ENCODE data around the gene FBXW7.

Gene FBXW7

DNA sequence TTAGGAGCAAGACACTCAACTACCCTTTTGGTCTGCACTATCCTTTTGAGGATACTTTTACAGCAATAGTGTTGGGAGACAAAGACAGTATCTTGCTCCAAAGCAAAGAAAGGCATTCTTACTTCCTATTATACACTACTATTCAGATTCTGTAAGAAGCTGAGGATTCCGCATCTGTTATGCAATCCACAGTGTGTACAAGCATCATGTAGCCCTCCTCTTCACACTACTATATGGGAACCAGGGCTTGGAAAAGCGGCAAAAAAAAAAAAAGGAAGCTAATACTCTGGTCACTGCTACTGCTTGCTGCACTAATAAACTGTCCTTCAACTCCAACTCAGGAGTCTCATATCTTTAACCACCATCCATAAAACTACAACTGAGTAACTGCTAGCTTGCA is 59.1 kb downstream of the FBXW7 start:
- no peak for DNase-seq (ENCODE audit: low read depth in 4 of 4, low spot score in 1 of 4)

DNA sequence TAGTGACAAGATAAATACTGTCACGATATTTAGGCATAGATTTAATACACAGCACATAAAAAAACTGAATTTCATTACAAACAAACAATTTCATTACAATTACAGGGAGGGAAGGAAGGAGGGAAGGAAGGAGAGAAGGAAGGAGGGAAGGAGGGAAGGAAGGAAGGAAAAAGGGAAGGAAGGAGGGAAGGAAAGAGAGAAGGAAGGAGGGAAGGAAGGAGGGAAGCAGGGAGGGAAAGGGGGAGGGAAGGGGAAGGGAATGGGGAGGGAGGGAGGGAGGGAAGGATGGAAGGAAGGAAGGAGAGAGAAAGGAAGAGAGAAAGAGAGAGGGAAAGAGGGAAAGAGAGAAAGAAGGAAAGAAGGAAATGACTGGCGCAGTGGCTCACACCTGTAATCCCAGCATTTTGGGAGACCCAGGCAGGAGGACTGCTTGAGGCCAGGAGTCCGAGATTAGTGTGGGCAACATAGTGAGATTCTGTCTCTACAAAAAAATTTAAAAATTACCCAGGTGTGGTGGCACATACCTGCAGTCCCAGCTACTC is 64.6 kb downstream of the FBXW7 start:
- no peak for DNase-seq (ENCODE audit: low read depth in 4 of 4, low spot score in 1 of 4)

DNA sequence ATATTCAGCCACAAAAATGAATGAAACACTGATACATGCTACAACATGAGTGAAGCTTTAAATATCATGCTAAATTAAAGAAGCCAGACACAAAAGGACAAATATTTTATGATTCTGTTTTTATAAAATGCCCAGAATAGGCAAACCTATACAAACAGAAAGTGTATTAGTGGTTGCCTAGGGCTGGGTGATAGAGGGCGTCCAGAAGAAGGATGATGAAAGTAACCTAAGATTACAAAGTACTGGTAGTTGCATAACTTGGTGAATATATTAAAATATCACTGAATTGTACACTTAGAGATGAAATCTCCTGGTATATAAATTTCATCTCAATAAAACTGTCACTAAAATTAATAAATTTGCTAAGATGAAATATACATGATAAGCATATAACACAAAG is 67.5 kb downstream of the FBXW7 start:
- DNase-seq (ENCODE audit: low read depth in 4 of 4, low spot score in 1 of 4) = no peak

DNA sequence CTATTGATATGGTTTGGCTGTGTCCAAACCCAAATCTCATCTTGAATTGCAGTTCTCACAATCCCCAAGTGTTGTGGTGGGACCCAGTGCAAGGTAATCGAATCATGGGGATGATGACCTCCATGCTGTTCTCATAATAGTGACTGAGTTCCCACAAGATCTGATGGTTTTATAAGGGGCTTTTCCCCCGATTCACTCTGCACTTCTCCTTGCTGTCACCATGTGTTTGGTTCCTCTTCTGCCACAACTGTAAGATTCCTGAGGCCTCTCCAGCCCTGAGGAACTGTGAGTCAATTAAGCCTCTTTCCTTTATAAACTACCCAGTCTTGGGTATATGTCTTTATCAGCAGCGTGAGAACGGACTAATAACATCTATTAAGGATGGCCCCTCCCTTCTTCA is 68.8 kb downstream of the FBXW7 start:
- no peak for DNase-seq (ENCODE audit: low read depth in 4 of 4, low spot score in 1 of 4)

DNA sequence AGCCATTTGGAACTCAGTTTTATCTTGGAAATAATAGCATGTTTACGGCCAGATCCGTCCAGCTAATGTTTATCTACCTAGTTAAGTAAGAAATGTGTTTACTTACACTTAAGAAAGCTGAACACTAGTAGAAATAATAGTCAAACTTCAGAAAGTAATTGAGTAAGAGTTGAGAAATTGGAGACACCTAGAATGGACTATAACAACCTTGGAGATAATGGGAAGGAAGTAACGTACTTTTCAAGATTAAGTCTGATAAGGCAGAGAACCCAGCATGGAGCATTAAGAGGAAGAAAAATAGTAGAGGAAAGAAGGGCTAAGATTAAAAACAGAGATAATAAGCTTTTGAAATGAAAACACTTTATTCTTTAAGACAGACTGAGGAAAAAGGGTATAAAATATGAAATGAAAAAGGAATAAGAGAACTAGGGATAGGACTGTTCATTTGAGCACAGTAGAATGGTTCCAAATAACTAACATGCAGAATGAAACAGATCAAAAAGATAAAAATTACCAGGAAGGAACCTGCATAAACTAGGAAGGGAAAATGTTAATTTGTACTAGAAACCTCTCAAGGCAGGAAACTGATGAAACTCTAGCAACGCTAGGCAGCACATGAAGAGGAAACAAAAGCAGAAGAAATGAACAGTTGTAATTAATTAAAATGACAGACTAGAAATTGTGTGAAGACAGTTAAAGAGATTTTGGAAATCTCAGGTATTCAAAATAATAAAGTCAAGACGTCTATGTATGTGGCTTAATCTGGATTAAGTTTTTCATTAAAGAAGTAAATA is 71.7 kb downstream of the FBXW7 start:
- DNase-seq (ENCODE audit: low read depth in 4 of 4, low spot score in 1 of 4) = no peak

DNA sequence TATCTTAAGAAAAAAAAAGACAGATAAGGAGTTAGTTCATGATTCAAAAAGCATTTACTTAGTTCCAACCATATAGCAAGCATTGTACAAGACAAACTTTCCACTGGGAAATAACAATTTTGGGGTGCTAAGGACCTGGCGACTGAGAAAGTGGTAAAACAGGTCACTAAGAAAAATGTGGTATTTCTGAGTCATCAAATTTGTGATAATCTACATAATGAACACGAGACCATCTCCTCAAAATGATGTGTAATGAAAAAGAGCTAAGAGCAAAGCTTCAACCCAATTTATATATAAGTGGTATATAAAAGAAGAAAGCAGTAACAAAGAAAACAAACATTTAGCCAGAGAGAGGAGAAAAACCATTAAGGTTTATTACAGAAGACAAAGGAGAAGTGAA is 72.3 kb downstream of the FBXW7 start:
- no peak for DNase-seq (ENCODE audit: low read depth in 4 of 4, low spot score in 1 of 4)

DNA sequence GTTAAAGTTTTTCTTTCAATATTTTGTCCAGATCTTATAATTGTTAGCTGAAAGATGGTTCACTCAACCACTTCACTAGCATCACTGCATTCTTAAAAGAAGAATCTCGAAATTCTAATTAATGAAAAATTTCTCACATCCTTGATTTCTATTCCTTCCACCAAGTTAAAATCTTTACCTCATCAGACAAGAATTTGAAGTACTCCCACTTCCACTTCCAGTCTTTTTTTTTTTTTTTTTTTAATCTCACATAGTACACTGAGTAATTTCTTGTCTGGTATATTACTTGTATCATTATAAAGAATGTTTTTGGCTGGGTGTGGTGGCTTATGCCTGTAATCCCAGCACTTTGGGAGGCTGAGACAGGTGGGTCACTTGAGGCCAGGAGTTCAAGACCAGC is 73.2 kb downstream of the FBXW7 start:
- DNase-seq (ENCODE audit: low read depth in 4 of 4, low spot score in 1 of 4) = no peak

DNA sequence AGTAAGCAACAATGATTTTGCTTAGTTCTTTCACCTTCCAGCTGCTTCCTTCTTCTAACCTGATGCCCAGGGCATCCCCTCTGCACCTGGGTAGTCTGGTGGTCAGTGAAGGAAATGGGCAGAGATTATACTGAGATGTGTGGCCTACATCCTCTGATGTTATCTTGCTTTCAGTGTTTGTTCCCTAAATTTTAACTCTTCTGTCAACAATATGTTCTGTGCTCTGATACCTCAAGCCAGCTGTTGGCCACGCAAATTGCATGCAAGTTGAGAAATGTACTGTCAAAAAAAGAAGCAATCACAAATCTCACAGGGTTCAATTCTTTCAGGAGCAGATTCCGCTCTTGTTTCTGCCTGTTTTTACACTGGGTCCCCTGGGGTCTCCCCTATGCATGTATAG is 73.8 kb downstream of the FBXW7 start:
- no peak for DNase-seq (ENCODE audit: low read depth in 4 of 4, low spot score in 1 of 4)

DNA sequence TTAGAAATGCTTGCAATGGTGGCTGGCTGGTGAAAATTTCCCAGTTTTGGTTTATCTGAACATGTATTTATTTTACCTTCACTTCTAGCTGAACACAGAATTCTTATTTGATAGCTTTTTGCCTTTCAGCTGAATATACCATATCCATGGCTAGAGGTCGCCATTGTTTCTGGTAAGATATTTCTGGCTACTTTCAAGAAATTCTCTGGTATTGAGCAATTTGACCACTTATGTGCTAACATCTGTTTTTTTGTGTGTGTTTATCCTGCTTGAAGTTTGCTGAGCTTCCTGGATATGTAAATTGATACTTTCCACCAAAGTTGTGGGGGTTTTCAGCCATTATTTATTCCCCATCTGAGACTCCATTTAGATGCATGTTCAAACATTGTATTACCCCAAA is 75.4 kb downstream of the FBXW7 start:
- DNase-seq (ENCODE audit: low read depth in 4 of 4, low spot score in 1 of 4) = no peak

DNA sequence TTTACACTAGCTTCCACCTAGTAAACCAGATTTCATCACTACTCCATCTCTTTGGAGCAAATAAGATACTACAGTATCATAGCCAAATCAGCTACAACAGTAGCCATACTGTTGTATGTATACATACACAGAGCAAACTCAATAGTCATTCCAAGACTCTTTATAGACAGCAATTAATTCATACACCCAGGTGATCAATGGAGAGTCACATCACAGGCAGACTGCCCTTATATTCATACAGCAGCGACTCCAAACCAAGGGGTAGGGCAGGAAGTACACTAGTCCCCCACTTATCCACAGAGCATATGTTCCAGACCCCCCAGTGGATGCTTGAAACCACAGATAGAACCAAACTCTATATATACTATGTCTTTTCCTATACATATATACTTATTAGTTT is 76.6 kb downstream of the FBXW7 start:
- no peak for DNase-seq (ENCODE audit: low read depth in 4 of 4, low spot score in 1 of 4)

DNA sequence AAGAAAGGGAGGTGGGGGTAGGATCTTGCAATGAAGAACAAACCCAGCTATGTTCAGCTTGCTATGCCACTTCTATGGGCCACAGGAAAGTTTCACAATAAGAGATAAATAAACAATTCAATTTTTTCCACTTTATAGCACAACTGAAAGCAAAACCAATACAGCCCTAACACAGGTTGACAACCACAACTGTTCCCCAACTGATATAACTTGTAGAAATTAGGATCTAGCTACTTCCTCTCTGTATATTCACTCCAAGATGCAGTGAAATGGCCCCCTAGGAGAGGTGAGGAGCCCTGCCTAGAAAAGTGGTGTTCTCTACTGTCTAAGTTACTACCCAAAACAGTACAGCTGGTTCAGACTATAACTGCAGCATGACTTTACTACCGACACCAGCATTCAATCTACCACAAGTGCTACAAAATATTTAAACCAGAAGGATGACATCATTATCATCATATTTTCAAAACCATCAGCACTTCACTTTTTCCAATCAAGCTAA is 77.0 kb downstream of the FBXW7 start:
- no peak for DNase-seq (ENCODE audit: low read depth in 4 of 4, low spot score in 1 of 4)

DNA sequence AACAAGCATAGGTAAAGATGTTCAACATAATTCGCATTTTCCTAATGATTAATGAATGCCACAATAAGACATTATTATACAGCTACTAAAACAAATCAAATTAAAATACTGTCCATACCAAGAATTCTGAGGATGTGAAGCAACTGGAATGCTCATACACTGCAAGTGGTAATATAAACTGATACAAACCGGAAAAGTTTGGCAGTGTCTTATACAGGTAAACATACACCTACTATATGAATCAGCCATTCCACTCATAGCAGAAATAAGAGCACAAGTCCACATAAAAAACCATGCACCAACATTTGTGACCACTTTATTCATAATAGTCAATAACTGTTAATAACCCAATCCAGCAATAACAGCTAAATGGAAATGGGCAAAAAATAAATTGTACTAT is 79.3 kb downstream of the FBXW7 start:
- no peak for DNase-seq (ENCODE audit: low read depth in 4 of 4, low spot score in 1 of 4)

DNA sequence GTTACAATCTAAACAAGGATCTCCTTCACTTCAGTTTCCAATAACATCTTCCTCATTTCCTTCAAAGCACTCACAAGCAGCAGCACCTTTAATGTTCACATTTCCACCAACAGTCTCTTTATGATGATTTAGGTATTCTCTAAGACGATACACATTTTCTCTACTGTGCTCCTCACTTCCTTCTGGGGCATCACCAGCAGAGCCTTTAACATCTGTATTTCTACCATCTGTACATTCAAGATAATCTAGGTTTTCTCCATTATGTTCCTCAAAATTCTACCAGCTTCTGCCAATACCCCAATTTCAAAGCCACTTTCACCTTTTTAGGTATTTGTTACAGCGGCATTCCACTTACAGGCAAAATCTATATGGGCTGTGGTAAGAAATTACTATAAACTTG is 80.6 kb downstream of the FBXW7 start:
- DNase-seq (ENCODE audit: low read depth in 4 of 4, low spot score in 1 of 4) = no peak

DNA sequence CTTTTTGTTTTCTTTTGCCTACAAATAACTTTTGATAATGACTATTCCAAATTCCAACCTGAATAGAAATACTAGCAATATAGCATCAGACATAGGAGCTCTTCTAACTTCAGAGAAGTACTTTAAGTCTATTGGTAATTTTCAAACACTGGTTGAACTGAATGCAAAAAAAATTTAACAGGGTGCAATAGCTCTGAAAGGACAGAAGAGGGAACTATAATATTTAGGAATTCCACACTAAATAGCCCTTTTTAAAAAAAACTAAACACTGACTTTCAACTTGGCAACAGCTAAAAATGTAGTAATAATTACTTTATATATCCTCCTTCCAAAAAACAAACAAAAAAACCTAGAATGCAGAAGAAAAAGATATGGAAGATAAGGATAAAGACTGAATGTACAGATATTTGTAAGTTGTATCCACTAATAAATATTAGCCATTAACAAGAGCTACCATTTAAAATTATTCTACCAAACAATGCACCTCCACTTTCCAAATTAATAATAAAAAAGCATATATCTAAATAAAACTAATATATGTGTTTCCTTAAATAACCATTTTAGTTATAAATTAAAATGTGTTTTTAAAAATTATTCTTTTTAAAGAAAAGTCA is 81.4 kb downstream of the FBXW7 start:
- no peak for DNase-seq (ENCODE audit: low read depth in 4 of 4, low spot score in 1 of 4)

DNA sequence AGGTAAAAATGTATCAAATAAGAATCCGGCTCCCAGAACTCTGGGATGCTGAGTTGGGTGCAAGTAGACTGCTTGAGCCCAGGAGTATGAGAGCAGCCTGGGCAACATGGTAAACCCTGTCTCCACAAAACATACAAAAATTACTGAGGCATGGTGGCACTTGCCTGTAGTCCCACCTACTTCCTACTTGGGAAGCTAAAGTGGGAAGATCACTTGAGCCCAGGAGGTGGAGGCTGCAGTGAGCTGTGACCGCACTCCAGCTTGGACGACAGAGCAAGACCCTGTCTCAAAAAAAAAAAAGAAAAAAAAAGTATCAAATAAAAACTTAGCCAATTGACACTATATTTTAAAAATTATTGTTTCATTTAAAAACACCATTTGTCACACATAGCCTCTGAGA is 84.4 kb downstream of the FBXW7 start:
- DNase-seq (ENCODE audit: low read depth in 4 of 4, low spot score in 1 of 4) = no peak

DNA sequence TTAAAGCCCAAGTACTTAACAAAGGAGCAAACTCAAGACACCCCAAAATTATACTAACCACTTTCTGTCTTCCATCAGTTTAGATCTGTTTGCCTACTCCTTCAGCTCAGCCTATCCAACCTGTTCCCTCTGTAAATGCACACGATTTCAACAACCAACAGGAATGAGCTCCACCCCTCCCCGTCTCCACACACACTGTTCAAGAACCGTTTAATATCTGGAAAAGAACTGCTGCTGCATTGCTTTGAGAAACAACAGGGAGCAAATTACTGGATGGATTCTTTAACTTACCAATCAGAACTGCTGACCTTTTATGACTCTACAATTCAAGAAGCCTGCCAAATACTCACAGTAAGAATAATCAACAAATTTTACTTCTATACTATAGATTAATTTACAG is 87.0 kb downstream of the FBXW7 start:
- no peak for DNase-seq (ENCODE audit: low read depth in 4 of 4, low spot score in 1 of 4)

DNA sequence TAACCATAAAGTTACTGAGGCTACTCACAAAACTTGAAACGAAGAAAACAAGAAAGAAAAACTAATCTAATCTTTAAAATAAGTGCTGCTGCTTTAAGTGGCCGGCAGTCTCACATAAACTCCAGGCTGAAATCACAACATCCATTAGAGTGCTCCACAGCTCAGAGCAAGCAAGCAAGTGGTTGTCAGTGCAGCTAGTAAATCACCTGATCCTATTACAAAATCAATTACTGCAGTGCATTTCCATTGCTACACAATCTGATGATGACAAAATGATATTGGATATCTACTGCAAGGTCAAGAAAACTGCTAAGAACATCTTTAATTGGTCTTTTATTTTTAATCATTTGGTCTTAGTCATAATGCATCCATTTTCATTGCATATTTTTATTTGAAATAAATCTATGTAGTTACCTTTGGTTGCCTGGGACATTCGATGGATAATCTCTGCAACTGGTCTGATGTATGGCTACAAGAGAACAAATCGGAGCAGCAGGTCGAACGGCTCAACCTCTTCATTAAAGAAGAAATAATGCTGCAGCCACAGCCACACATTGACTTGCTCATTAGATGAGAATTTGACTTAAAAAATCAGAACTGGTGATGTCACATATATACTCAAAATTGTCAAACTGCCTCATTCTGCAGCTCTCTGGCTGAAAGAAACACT is 87.7 kb downstream of the FBXW7 start:
- no peak for DNase-seq (ENCODE audit: low read depth in 4 of 4, low spot score in 1 of 4)

DNA sequence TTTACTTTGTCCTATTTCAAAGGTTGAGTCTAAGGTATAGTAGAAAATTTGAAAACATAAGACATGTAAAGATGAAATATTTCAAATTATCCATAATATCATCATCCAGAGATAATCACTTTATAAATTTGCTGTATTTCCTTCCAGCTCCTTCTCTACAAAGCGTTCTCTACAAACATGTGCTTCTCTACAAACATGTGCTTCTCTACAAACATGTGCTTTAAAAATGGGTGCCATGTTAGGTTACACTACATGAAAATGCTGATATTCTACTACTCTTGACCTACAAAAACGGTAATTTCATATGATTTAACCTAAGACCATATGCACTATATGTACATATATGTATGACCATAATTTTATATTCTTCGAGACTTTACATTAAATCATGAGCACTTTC is 92.0 kb downstream of the FBXW7 start:
- no peak for DNase-seq (ENCODE audit: low read depth in 4 of 4, low spot score in 1 of 4)

DNA sequence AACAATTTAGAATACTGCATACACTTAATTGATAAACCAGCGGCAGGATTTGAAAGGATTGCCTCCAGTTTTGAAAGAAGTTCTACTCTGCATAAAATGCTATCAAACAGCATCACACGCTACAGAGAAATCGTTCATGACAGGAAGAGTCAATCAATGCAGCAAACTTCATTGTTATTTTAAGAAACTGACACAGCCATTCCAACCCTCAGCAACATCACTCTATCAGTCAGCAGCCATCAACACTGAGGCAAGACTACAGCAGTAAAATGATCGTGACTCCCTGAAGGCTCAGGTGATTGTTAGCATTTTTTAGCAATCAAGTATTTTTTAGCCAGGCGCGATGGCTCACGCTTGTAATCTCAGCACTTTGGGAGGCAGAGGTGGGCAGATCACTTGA is 98.3 kb downstream of the FBXW7 start:
- no peak for DNase-seq (ENCODE audit: low read depth in 4 of 4, low spot score in 1 of 4)

DNA sequence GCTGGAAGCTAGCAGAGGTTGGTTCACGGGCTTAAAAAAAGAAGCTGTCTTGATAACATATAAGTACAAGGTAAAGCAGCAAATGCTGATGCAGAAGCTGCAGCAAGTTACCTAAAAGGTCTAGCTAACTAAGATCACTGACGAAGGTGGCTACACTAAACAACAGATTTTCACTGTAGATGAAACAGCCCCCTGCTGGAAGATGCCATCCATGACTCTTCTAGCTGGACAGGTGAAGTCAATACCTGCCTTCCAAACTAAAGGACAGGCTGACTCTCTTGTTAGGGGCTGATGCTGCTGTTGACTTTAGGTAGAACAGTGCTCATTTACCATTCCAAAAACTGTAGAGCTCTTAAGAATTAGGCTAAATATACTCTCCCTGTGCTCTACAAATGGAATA is 99.5 kb downstream of the FBXW7 start:
- no peak for DNase-seq (ENCODE audit: low read depth in 4 of 4, low spot score in 1 of 4)

DNA sequence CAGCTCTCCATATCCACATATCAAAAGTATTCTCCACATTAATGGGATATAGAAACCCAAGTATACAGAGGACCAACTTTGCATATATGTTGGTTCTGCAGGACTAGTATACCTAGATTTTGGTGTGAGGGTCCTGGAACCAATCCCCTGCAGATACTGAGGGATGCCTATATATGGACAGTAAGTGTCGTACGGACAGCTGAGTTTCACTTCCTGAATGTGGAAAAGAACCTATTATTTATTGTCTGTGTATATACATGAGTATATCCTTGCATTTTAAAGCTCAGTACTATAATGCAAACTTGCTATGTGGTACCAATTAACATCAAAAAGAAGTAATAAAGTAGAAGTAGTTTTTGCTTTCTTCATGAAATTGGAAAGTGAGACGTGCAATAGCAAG is 101.9 kb downstream of the FBXW7 start:
- DNase-seq (ENCODE audit: low read depth in 4 of 4, low spot score in 1 of 4) = no peak

DNA sequence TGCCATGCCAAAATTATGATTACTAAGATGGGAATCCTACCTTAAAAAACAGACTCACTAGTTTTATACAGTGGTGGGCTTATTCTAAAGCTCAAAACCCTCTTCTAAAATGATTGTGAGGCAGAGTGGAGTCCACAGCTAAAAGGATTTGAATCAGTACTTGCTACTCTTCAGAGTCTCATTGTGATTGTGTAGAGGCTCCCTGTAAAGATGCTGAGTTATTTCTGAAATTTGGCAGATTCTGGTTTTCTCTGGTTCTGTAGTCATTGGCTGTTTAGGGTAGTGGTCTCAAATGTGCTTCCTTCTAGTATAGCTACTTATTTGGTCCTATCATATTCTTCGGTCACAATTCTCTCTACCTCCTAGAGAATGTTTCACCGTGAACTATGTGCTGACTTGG is 104.1 kb downstream of the FBXW7 start:
- no peak for DNase-seq (ENCODE audit: low read depth in 4 of 4, low spot score in 1 of 4)

Data from stimulated activated CD4-positive, alpha-beta T cell treated with anti-CD3 and anti-CD28 coated beads, Interleukin-1b, Interleukin-23, amount 100 ng/mL, for 24 hours (primary cell).